Measurements from ENCODE around the gene CXCR1. TPM values are rescaled to one million over a fixed set of nuclear protein-coding genes. Genes with fewer than 3 reads are reported as not detected.

The CXCR1 gene
- total RNA-seq, 1 experiment from 2014 or later = not detected

GRCh38 chr2:218216336-218216673 is 49.5 kb upstream of the CXCR1 start:
- Histone ChIP-seq H4K8ac (replicated peaks; ENCODE audit: insufficient read length, low read depth, low read length) (no peak overlapping the region), H4K20me1 (ENCODE audit: control insufficient read depth, insufficient read depth, insufficient read length) (no peaks in the 10 kb centered on the region), H4K91ac (ENCODE audit: insufficient read length, low read depth, low read length) (no peak overlapping the region), H3K4me2 (ENCODE audit: insufficient read depth, insufficient read length, low read length) (peak overlapping the region; percentile 87), H2BK20ac (ENCODE audit: low read depth, low read length, poor library complexity, severe bottlenecking) (no peak overlapping the region), H3K56ac (ENCODE audit: insufficient read length, low read depth, low read length) (no peak overlapping the region), H2BK5ac (ENCODE audit: insufficient read length, low read length) (no peak overlapping the region), H3K14ac (ENCODE audit: insufficient read depth, low read length) (no peak overlapping the region), H3K9ac (ENCODE audit: extremely low read depth, insufficient read length, low read length) (no peak overlapping the region), H3K23me2 (ENCODE audit: insufficient read length, low read depth, low read length, poor library complexity, severe bottlenecking) (peaks cover 11% of the 10 kb centered on the region), H3K79me2 (ENCODE audit: insufficient read depth, low read length) (peaks cover 31% of the 10 kb centered on the region; the same call in 1 of the 2 replicates), H3K27ac (ENCODE audit: insufficient read length, low read depth, low read length) (no peak overlapping the region), H4K5ac (ENCODE audit: insufficient read length, low read depth, low read length) (no peak overlapping the region), H3K27me3 (ENCODE audit: insufficient read depth, low read length) (no peaks in the 10 kb centered on the region), H2BK12ac (ENCODE audit: insufficient read length, low read depth, low read length) (no peak overlapping the region), H2BK15ac (ENCODE audit: low read depth, low read length) (no peak overlapping the region), H2BK120ac (ENCODE audit: low read depth, low read length, poor library complexity, severe bottlenecking) (no peak overlapping the region), H3T11ph (ENCODE audit: low read length) (no peak overlapping the region), H3K23ac (ENCODE audit: insufficient read length, low read depth, low read length) (no peak overlapping the region), H3K18ac (ENCODE audit: insufficient read length, low read depth, low read length) (no peak overlapping the region), H3K79me1 (ENCODE audit: insufficient read depth, low read depth, low read length, poor library complexity, severe bottlenecking) (peaks cover 7% of the 10 kb centered on the region), H2AFZ (ENCODE audit: low read length) (no peak overlapping the region), H3K9me3 (ENCODE audit: control insufficient read depth, low read depth, low read length) (no peaks in the 10 kb centered on the region), H3K4me1 (ENCODE audit: insufficient read depth, low read length) (0 out of 2 replicates have a peak, but pooled peaks cover 7% of the 10 kb centered on the region), H2AK5ac (ENCODE audit: insufficient read length, low read length) (no peak overlapping the region), H3K4ac (ENCODE audit: low read depth, low read length) (no peak overlapping the region)
- DNase-seq = no peak
- WGBS (ENCODE audit: extremely low coverage, insufficient read length, low lambda C conversion rate) = no CpG with 5 or more reads among the region's 9 CpGs
- Mint-ChIP-seq H3K36me3 (ENCODE audit: insufficient read depth in 1 of 3, low read depth in 3 of 3) (peaks cover 0 to 13% (median 9%) of the 10 kb centered on the region in 3 experiments; a peak in 5 of 7 replicates), H3K4me1 (peaks cover 34% of the 10 kb centered on the region in 2 experiments), H3K4me3 (peak overlapping the region; percentile 85 to 91), H3K27me3 (ENCODE audit: low read depth) (peaks cover 1% of the 10 kb centered on the region; the same call in 1 of the 2 replicates), H3K27ac (peak overlapping the region in 2 of 3 experiments; percentile 11 to 93; a peak in 3 of 7 replicates), H3K9me3 (no peaks in the 10 kb centered on the region)
- TF ChIP-seq CTCF (conservative IDR thresholded peaks at IDR 0.05) = no peak

All from H9 (cell line).